EH (cell line): ENCODE results near the gene HACL1.
A peak's percentile ranks its signal among the peaks of the same experiment; 100 is the strongest.

ENCODE experiments used
- DNase-seq: peaks from one replicate; pipeline ENCODE4 v3.0.0-alpha.2; 2015; ENCODE audit warnings: low read depth

HACL1 gene

GRCh38 chr3:15523660-15524417 lies 77.5 kb downstream of the HACL1 start:
- no peak for DNase-seq

- DNase-seq, result no peak
Observed at GRCh38 chr3:15522016-15522415, 79.4 kb downstream of the HACL1 start.

GRCh38 chr3:15521573-15521965 lies 79.8 kb downstream of the HACL1 start, which contains the start of gene COLQ:
Gene COLQ, minus strand, starts transcription at chr3:15521706. Its CDS starts 81 bp downstream, at chr3:15521625.
- DNase-seq, result peak; percentile 46

GRCh38 chr3:15520804-15521572 lies 80.4 kb downstream of the HACL1 start:
- no peak for DNase-seq

GRCh38 chr3:15520185-15520584 lies 81.2 kb downstream of the HACL1 start:
- DNase-seq, result no peak

- DNase-seq, result no peak
Observed at GRCh38 chr3:15519096-15519495, 82.3 kb downstream of the HACL1 start.

GRCh38 chr3:15514663-15515340 lies 86.6 kb downstream of the HACL1 start:
- peak; percentile 49 for DNase-seq

- no peak for DNase-seq
Observed at GRCh38 chr3:15513810-15514662, 87.3 kb downstream of the HACL1 start.

GRCh38 chr3:15513116-15513515 lies 88.3 kb downstream of the HACL1 start:
- no peak for DNase-seq

GRCh38 chr3:15512166-15512565 lies 89.2 kb downstream of the HACL1 start:
- DNase-seq, result peak; percentile 19

GRCh38 chr3:15511156-15511555 lies 90.2 kb downstream of the HACL1 start:
- DNase-seq, result no peak
